GM19397 (cell line): ENCODE measurements around the gene PSKH1.

Experiments
- ATAC-seq: cut with Tn5 transposase; IDR thresholded peaks from one replicate; pipeline ENCODE4 v1.9.1; 2021; ENCODE audit warnings: mild to moderate bottlenecking, moderate library complexity; ENCODE audit not compliant: unreplicated experiment

Gene PSKH1

DNA sequence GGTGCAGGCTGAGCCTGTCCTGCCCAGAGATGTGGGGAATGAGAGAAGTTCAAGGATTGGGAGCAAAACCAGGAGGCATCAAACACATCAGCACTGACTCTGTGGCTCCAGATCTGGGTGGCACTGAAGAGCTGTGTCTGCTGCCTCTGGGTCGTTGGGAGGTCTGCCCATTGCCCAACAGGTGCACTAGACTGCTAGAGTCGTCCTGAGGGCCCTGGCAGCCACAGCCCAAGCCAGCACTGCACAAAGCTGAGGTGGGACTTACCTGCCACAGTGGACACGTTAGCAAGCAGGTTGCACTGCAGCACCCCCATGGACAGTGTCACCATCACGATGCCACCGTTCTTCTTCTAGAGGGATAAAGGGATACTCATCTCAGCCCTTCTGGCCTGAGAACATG lies 84.0 kb downstream of the PSKH1 start:
- no peak for ATAC-seq

DNA sequence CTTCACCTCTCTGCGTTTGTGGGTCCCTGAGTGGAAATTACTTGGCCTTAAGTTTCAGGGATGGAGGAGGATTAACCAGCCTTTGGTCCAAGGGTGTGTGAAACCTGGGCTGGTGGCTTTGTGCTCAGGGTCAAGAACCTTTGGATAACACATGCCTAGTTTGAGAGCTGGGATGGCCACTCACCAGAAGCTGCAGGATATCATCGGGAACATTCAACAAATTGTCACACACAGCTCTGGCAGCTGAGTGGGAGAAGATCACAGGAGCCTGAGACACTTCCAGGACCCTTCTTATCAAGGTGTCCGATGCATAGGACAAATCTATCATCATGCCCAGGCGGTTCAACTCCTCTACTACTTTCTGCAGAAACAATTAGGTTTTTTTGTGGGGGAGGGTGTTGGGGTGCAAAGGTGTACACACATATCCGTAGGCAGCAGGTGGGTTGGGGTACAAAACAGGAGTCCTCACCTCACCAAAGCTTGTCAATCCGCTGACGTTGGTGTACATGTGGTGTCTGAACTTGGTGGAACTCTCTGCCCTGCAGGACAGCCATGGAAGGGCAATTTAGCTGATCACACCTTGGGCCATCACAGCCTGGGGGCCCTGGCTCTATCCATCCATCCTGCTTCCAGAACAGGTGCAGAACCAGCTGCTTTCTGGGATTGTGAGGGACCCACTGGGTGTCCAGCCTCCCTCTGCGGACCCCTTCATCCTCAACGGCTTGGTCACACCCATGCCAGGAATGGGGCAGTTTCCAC lies 84.6 kb downstream of the PSKH1 start:
- no peak for ATAC-seq
